Activated CD4-positive, alpha-beta T cell treated with anti-CD3 and anti-CD28 coated beads for 36 hours (primary cell): ENCODE data around the gene IFT88. TPM values are rescaled to one million over a fixed set of nuclear protein-coding genes. Genes with fewer than 3 reads are reported as not detected.

Experiments used
- ATAC-seq: fragments of 200-7000 bp; cut with Tn5 transposase; one replicate; pipeline ENCODE4 v1.10.0; 2021; ENCODE audit warnings: mild to moderate bottlenecking, moderate library complexity
- CTCF ChIA-PET: fragments of 350-600 bp; sonication (Branson Sonifier 250); formaldehyde crosslinking; loops from one replicate; lab custom pipeline; 2021; ENCODE audit warnings: antibody characterized with exemption; lab: Charles Lee
- POLR2A ChIA-PET: fragments of 350-600 bp; sonication (Branson Sonifier 250); formaldehyde crosslinking; loops from one replicate; lab custom pipeline; 2021; ENCODE audit warnings: antibody characterized with exemption, inconsistent platforms; lab: Charles Lee
- DNase-seq: peaks from one replicate; pipeline ENCODE4 v3.0.0-alpha.2; 2020
- H3K27ac Mint-ChIP-seq: one replicate; pipeline ENCODE4 v1.8.0; 2021; ENCODE audit warnings: mixed read lengths
- H3K27me3 Mint-ChIP-seq: one replicate; pipeline ENCODE4 v1.8.0; 2021; ENCODE audit warnings: mixed read lengths
- H3K36me3 Mint-ChIP-seq: one replicate; pipeline ENCODE4 v1.8.0; 2021; ENCODE audit warnings: low read depth, mixed read lengths
- H3K4me1 Mint-ChIP-seq: one replicate; pipeline ENCODE4 v1.8.0; 2021; ENCODE audit warnings: mixed read lengths
- H3K4me3 Mint-ChIP-seq: one replicate; pipeline ENCODE4 v1.8.0; 2021; ENCODE audit warnings: mild to moderate bottlenecking, moderate library complexity, mixed read lengths
- H3K9me3 Mint-ChIP-seq: one replicate; pipeline ENCODE4 v1.8.0; 2021; ENCODE audit warnings: low read depth, mixed read lengths
- intact Hi-C, 2 experiments: fragments of 100-400 bp; cut with DNase I in 1 of 2; cut with micrococcal nuclease in 1 of 2; formaldehyde crosslinking; loops; one replicate each; pipeline versions ENCODE4 v1.14.2 to v1.15.1; 2022 to 2024; cut with DNase I, micrococcal nuclease
- total RNA-seq, 2 experiments: library from RNA; stranded (reverse); gene quantifications; one replicate each; pipeline ENCODE4 v1.2.3, GENCODE V29; 2021

The IFT88 gene
- total RNA-seq, 2 experiments from 2014 or later: 4.7 to 4.8 TPM

GRCh38 chr13:20566468-20566897 lies 474 bp upstream of the IFT88 start:
- Mint-ChIP-seq H3K4me3 (peak overlapping the region; percentile 81), H3K27ac (peak overlapping the region; percentile 80), H3K36me3 (peaks cover 12% of the 10 kb centered on the region), H3K4me1 (peaks cover 12% of the 10 kb centered on the region), H3K9me3 (peaks cover 9% of the 10 kb centered on the region), H3K27me3 (no peaks in the 10 kb centered on the region)
- ChIA-PET POLR2A (no interaction called here), CTCF (interaction anchor here (0.6 kb wide), 1 partner anchor 145 kb away, joined by 4 read pairs; no protein-coding TSS in a partner anchor)
- intact Hi-C loops: loop anchor here (2.0 to 10.0 kb wide), 7 partner anchors 42 to 891 kb away; partner anchors contain the start of genes CRYL1 (in 1 of the 2), EEF1AKMT1 (in 1 of the 2), IL17D (in 1 of the 2) and ZDHHC20 (in 1 of the 2)
- DNase-seq (no peak), ATAC-seq (peak; percentile 17)

GRCh38 chr13:20567881-20568528 lies 1.0 kb downstream of the IFT88 start:
- POLR2A ChIA-PET: no interaction called here
- no peaks in the 10 kb centered on the region for H3K27me3 Mint-ChIP-seq
- peaks cover 9% of the 10 kb centered on the region for H3K9me3 Mint-ChIP-seq

GRCh38 chr13:20570517-20570916 lies 3.6 kb downstream of the IFT88 start:
- no peaks in the 10 kb centered on the region for H3K9me3 Mint-ChIP-seq
- ChIA-PET POLR2A (no interaction called here), CTCF (no interaction called here)
- intact Hi-C loops: no loop called here
- DNase-seq (no peak), ATAC-seq (no peak)
- peaks cover 17% of the 10 kb centered on the region for H3K36me3 Mint-ChIP-seq
- H3K4me1 Mint-ChIP-seq: peaks cover 16% of the 10 kb centered on the region
- no peak overlapping the region for H3K27ac Mint-ChIP-seq
- H3K27me3 Mint-ChIP-seq: no peaks in the 10 kb centered on the region
- no peak overlapping the region for H3K4me3 Mint-ChIP-seq

More at GRCh38 chr13:20567881-20568528, 1.0 kb downstream of the IFT88 start:
- Mint-ChIP-seq H3K36me3 (peaks cover 19% of the 10 kb centered on the region), H3K27ac (peak overlapping the region; percentile 75), H3K4me1 (peaks cover 19% of the 10 kb centered on the region), H3K4me3 (peak overlapping the region; percentile 81)
- no peak for ATAC-seq
- CTCF ChIA-PET: interaction anchor here (0.7 kb wide), 2 partner anchors 103 to 1397 kb away, joined by 3 to 4 read pairs; no protein-coding TSS in a partner anchor
- DNase-seq: no peak
- intact Hi-C loops: loop anchor here (1.0 to 10.0 kb wide), 11 partner anchors 43 to 889 kb away; partner anchors contain the start of genes CRYL1 (in 2 of the 2), EEF1AKMT1 (in 2 of the 2), IL17D (in 1 of the 2) and XPO4 (in 1 of the 2)

- POLR2A ChIA-PET: no interaction called here
These were observed 4.7 kb downstream of the IFT88 start for GRCh38 chr13:20571676-20572075.

GRCh38 chr13:20573186-20573585 lies 6.2 kb downstream of the IFT88 start:
- ChIA-PET POLR2A (interaction anchor here (0.6 kb wide), 1 partner anchor 23 kb away, joined by 5 read pairs; no protein-coding TSS in a partner anchor), CTCF (no interaction called here)
- Mint-ChIP-seq H3K27ac (no peak overlapping the region), H3K9me3 (peaks cover 6% of the 10 kb centered on the region), H3K27me3 (no peaks in the 10 kb centered on the region), H3K36me3 (peaks cover 33% of the 10 kb centered on the region), H3K4me1 (peaks cover 9% of the 10 kb centered on the region), H3K4me3 (no peak overlapping the region)
- DNase-seq: no peak
- intact Hi-C loops: no loop called here
- ATAC-seq: no peak

More at GRCh38 chr13:20571676-20572075, 4.7 kb downstream of the IFT88 start:
- H3K4me1 Mint-ChIP-seq: peaks cover 14% of the 10 kb centered on the region
- ATAC-seq (peak; percentile 30), DNase-seq (peak; percentile 27)
- H3K27ac Mint-ChIP-seq: no peak overlapping the region
- H3K36me3 Mint-ChIP-seq: peaks cover 27% of the 10 kb centered on the region
- no peak overlapping the region for H3K4me3 Mint-ChIP-seq
- no peaks in the 10 kb centered on the region for H3K27me3 Mint-ChIP-seq
- H3K9me3 Mint-ChIP-seq: peaks cover 2% of the 10 kb centered on the region
- CTCF ChIA-PET: interaction anchor here (0.6 kb wide), 1 partner anchor 267 kb away, joined by 3 read pairs; no protein-coding TSS in a partner anchor
- intact Hi-C loops: no loop called here

- intact Hi-C loops: no loop called here
- peaks cover 36% of the 10 kb centered on the region for H3K36me3 Mint-ChIP-seq
- peaks cover 9% of the 10 kb centered on the region for H3K4me1 Mint-ChIP-seq
- H3K27me3 Mint-ChIP-seq: no peaks in the 10 kb centered on the region
- ChIA-PET POLR2A (no interaction called here), CTCF (no interaction called here)
- no peak overlapping the region for H3K4me3 Mint-ChIP-seq
- no peak for ATAC-seq
- DNase-seq: no peak
- H3K27ac Mint-ChIP-seq: no peak overlapping the region
- H3K9me3 Mint-ChIP-seq: peaks cover 6% of the 10 kb centered on the region
These were observed 6.7 kb downstream of the IFT88 start for GRCh38 chr13:20573636-20574035.

- ChIA-PET POLR2A (no interaction called here), CTCF (no interaction called here)
- Mint-ChIP-seq H3K4me3 (no peak overlapping the region), H3K9me3 (peaks cover 11% of the 10 kb centered on the region), H3K27ac (no peak overlapping the region), H3K36me3 (peaks cover 53% of the 10 kb centered on the region), H3K27me3 (no peaks in the 10 kb centered on the region), H3K4me1 (no peaks in the 10 kb centered on the region)
- ATAC-seq: no peak
- intact Hi-C loops: no loop called here
- no peak for DNase-seq
These were observed 12.2 kb downstream of the IFT88 start for GRCh38 chr13:20579191-20579590.

- H3K36me3 Mint-ChIP-seq: peaks cover 59% of the 10 kb centered on the region
- ATAC-seq: no peak
These were observed 13.3 kb downstream of the IFT88 start for GRCh38 chr13:20580257-20580656.

GRCh38 chr13:20582026-20582425 lies 15.1 kb downstream of the IFT88 start:
- ChIA-PET CTCF (interaction anchor here (0.6 kb wide), 1 partner anchor 9 kb away, joined by 3 read pairs; no protein-coding TSS in a partner anchor), POLR2A (no interaction called here)
- H3K27me3 Mint-ChIP-seq: no peaks in the 10 kb centered on the region
- no peak overlapping the region for H3K27ac Mint-ChIP-seq
- H3K4me1 Mint-ChIP-seq: no peaks in the 10 kb centered on the region
- peaks cover 13% of the 10 kb centered on the region for H3K9me3 Mint-ChIP-seq
- ATAC-seq: no peak
- no peak for DNase-seq
- intact Hi-C loops: no loop called here
- H3K4me3 Mint-ChIP-seq: no peak overlapping the region
- peaks cover 46% of the 10 kb centered on the region for H3K36me3 Mint-ChIP-seq

More at GRCh38 chr13:20580257-20580656, 13.3 kb downstream of the IFT88 start:
- POLR2A ChIA-PET: no interaction called here
- no peak for DNase-seq
- Mint-ChIP-seq H3K9me3 (peaks cover 15% of the 10 kb centered on the region), H3K27ac (no peak overlapping the region), H3K27me3 (no peaks in the 10 kb centered on the region), H3K4me1 (no peaks in the 10 kb centered on the region), H3K4me3 (no peak overlapping the region)
- CTCF ChIA-PET: no interaction called here
- intact Hi-C loops: no loop called here

- H3K9me3 Mint-ChIP-seq: peaks cover 9% of the 10 kb centered on the region
- ATAC-seq (no peak), DNase-seq (no peak)
- H3K36me3 Mint-ChIP-seq: peaks cover 37% of the 10 kb centered on the region
- H3K4me1 Mint-ChIP-seq: no peaks in the 10 kb centered on the region
- ChIA-PET POLR2A (no interaction called here), CTCF (interaction anchor here (0.6 kb wide), 1 partner anchor 93 kb away, joined by 4 read pairs; no protein-coding TSS in a partner anchor)
- intact Hi-C loops: no loop called here
- no peaks in the 10 kb centered on the region for H3K27me3 Mint-ChIP-seq
- no peak overlapping the region for H3K27ac Mint-ChIP-seq
- no peak overlapping the region for H3K4me3 Mint-ChIP-seq
These were observed 16.9 kb downstream of the IFT88 start for GRCh38 chr13:20583803-20584293.

GRCh38 chr13:20585371-20585770 lies 18.4 kb downstream of the IFT88 start:
- intact Hi-C loops: loop anchor here in 1 of 2 experiments (5.0 kb wide), 1 partner anchor 88 kb away; no protein-coding TSS in a partner anchor
- Mint-ChIP-seq H3K36me3 (peaks cover 35% of the 10 kb centered on the region), H3K9me3 (peaks cover 9% of the 10 kb centered on the region), H3K4me3 (no peak overlapping the region), H3K27me3 (no peaks in the 10 kb centered on the region), H3K4me1 (no peaks in the 10 kb centered on the region), H3K27ac (no peak overlapping the region)
- ChIA-PET POLR2A (interaction anchor here (1.2 kb wide), 1 partner anchor 8 kb away, joined by 5 read pairs; no protein-coding TSS in a partner anchor), CTCF (interaction anchor here (0.5 kb wide), 1 partner anchor 394 kb away, joined by 3 read pairs; no protein-coding TSS in a partner anchor)
- no peak for DNase-seq
- no peak for ATAC-seq
